ENCODE measurements around the gene COMMD9.

The COMMD9 gene

GRCh38 chr11:36243641-36244040 is 45.6 kb downstream of the COMMD9 start (continued):
- no peak for TF ChIP-seq ZNF518A (tag by site-specific recombination; conservative IDR thresholded peaks at IDR 0.05; ENCODE audit: low read depth)
- TF ChIP-seq EGR2 (tag by site-specific recombination; IDR thresholded peaks at IDR 0.05; ENCODE audit: low read depth), result no peak
- TF ChIP-seq ZNF2 (tag by site-specific recombination; IDR thresholded peaks at IDR 0.05), result no peak
- no peak for TF ChIP-seq ZNF350 (tag by site-specific recombination; IDR thresholded peaks at IDR 0.05)
- TF ChIP-seq ZBTB17 (tag by site-specific recombination; IDR thresholded peaks at IDR 0.05), result no peak
- TF ChIP-seq ZNF404 (tag by site-specific recombination; IDR thresholded peaks at IDR 0.05), result no peak
- no peak for TF ChIP-seq ZNF10 (tag by site-specific recombination; IDR thresholded peaks at IDR 0.05)
- no peak for TF ChIP-seq ZNF391 (tag by site-specific recombination; IDR thresholded peaks at IDR 0.05; ENCODE audit: borderline replicate concordance, low read depth)

GRCh38 chr11:36241497-36241896 is 47.7 kb downstream of the COMMD9 start:
- Histone ChIP-seq H3K4me3 (ENCODE audit: low read depth, low read length) (no peak overlapping the region), H3K27ac (ENCODE audit: extremely low read depth, low read depth, low read length) (no peak overlapping the region), H3K36me3 (ENCODE audit: control insufficient read depth in 2 of 2, insufficient read depth in 1 of 2, low read length in 2 of 2) (no peaks in the 10 kb centered on the region), H3K4me1 (ENCODE audit: control insufficient read depth, insufficient read depth, low read length) (no peaks in the 10 kb centered on the region), H3K9me3 (ENCODE audit: control insufficient read depth, insufficient read depth, low read depth, low read length) (no peaks in the 10 kb centered on the region)
- ChIA-PET CTCF (interaction anchor here (0.6 to 1.1 kb wide), 3 partner anchors 92 to 754 kb away, joined by 3 to 4 read pairs (median 4); no protein-coding TSS in a partner anchor), POLR2A (no interaction called here)
- TF ChIP-seq ZNF169 (tag by site-specific recombination; IDR thresholded peaks at IDR 0.05), result no peak
- TF ChIP-seq FEZF1 (tag by site-specific recombination; IDR thresholded peaks at IDR 0.05), result no peak
- no peak for TF ChIP-seq ZNF677 (tag by site-specific recombination; IDR thresholded peaks at IDR 0.05)
- TF ChIP-seq ZNF398 (tag by site-specific recombination; IDR thresholded peaks at IDR 0.05), result no peak
- TF ChIP-seq ZNF184 (tag by site-specific recombination; IDR thresholded peaks at IDR 0.05), result no peak
- no peak for TF ChIP-seq KLF9 (tag by site-specific recombination; IDR thresholded peaks at IDR 0.05; ENCODE audit: low read depth)
- no peak for TF ChIP-seq ZNF518A (tag by site-specific recombination; conservative IDR thresholded peaks at IDR 0.05; ENCODE audit: low read depth)
- no peak for TF ChIP-seq ZNF214 (tag by site-specific recombination; IDR thresholded peaks at IDR 0.05; ENCODE audit: borderline replicate concordance)
- no peak for TF ChIP-seq TSHZ1 (tag by site-specific recombination; IDR thresholded peaks at IDR 0.05; ENCODE audit: borderline replicate concordance)
- no peak for TF ChIP-seq ZNF791 (tag by site-specific recombination; IDR thresholded peaks at IDR 0.05)
- no peak for TF ChIP-seq ZNF341 (tag by site-specific recombination; IDR thresholded peaks at IDR 0.05; ENCODE audit: low read depth)
- no peak for TF ChIP-seq ZFP3 (tag by site-specific recombination; IDR thresholded peaks at IDR 0.05; ENCODE audit: low read depth)
- no peak for TF ChIP-seq ZXDB (tag by site-specific recombination; IDR thresholded peaks at IDR 0.05)
- TF ChIP-seq ZNF560 (tag by site-specific recombination; IDR thresholded peaks at IDR 0.05; ENCODE audit: borderline replicate concordance), result no peak
- TF ChIP-seq GLI4 (tag by site-specific recombination; IDR thresholded peaks at IDR 0.05), result no peak
